Ishikawa (cell line): ENCODE results near the gene MYPN.

Experiments used
- CEBPB ChIP-seq: IDR thresholded peaks from 2 replicates; pipeline ENCODE4 v1.6.1; 2012
- CREB1 ChIP-seq: IDR thresholded peaks from 2 replicates; pipeline ENCODE4 v1.6.1; 2012; ENCODE audit warnings: low read depth
- EGR1 ChIP-seq: IDR thresholded peaks from 2 replicates; pipeline ENCODE4 v1.6.1; 2012
- EP300 ChIP-seq: IDR thresholded peaks from 2 replicates; pipeline ENCODE4 v1.6.1; 2012; ENCODE audit warnings: borderline replicate concordance
- FOXM1 ChIP-seq: IDR thresholded peaks from 2 replicates; pipeline ENCODE4 v1.6.1; 2012; ENCODE audit warnings: low read depth, borderline replicate concordance
- NFIC ChIP-seq: IDR thresholded peaks from 2 replicates; pipeline ENCODE4 v1.6.1; 2012
- RAD21 ChIP-seq: IDR thresholded peaks from 2 replicates; pipeline ENCODE4 v1.6.1; 2012; ENCODE audit warnings: low read depth
- TAF1 ChIP-seq: IDR thresholded peaks from 2 replicates; pipeline ENCODE4 v1.6.1; 2012; ENCODE audit warnings: low read depth, mild to moderate bottlenecking
- TCF12 ChIP-seq: IDR thresholded peaks from 2 replicates; pipeline ENCODE4 v1.6.1; 2012; ENCODE audit warnings: low read depth
- TEAD4 ChIP-seq: IDR thresholded peaks from 2 replicates; pipeline ENCODE4 v1.6.1; 2012
- YY1 ChIP-seq: IDR thresholded peaks from 2 replicates; pipeline ENCODE4 v1.6.1; 2012; ENCODE audit warnings: low read depth
- ZBTB7A ChIP-seq: IDR thresholded peaks from 2 replicates; pipeline ENCODE4 v1.6.1; 2012; ENCODE audit warnings: low read depth
- TF ChIP-seq, protein P1 (sequence below): IDR thresholded peaks from 2 replicates; pipeline ENCODE4 v1.6.1; 2012
- TF ChIP-seq, protein P2 (sequence below): IDR thresholded peaks from 2 replicates; pipeline ENCODE4 v1.6.1; 2012; ENCODE audit warnings: low read depth, mild to moderate bottlenecking
- TF ChIP-seq, protein P3 (sequence below): IDR thresholded peaks from 2 replicates; pipeline ENCODE4 v1.6.1; 2012

MYPN gene

DNA sequence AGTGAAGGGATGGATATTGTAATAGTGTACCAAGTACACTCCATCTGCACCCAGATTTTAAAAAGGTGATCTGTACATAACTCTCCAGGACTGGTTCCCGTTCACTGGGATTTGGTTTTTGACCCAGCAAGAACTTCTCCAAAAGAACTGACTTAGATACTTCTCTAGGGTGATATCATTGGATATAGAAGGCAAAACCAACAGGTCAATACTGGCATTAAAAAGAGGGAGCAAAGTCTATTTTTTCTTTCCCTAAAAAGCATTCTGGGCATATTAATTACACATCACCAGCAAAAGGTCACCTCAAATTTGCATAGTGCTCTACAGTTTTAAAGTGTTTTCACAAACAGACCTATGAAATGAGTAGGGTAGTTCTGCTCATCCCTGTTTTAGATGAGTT lies 3.5 kb downstream of the MYPN start:
- TF ChIP-seq TEAD4: no peak
- TF ChIP-seq TAF1: no peak
- no peak for TF ChIP-seq TCF12
- no peak for TF ChIP-seq FOXM1
- TF ChIP-seq, protein P1, sequence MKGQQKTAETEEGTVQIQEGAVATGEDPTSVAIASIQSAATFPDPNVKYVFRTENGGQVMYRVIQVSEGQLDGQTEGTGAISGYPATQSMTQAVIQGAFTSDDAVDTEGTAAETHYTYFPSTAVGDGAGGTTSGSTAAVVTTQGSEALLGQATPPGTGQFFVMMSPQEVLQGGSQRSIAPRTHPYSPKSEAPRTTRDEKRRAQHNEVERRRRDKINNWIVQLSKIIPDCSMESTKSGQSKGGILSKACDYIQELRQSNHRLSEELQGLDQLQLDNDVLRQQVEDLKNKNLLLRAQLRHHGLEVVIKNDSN: no peak
- TF ChIP-seq YY1: no peak
- no peak for TF ChIP-seq EGR1
- TF ChIP-seq EP300: no peak
- TF ChIP-seq ZBTB7A: no peak
- TF ChIP-seq, protein P2, sequence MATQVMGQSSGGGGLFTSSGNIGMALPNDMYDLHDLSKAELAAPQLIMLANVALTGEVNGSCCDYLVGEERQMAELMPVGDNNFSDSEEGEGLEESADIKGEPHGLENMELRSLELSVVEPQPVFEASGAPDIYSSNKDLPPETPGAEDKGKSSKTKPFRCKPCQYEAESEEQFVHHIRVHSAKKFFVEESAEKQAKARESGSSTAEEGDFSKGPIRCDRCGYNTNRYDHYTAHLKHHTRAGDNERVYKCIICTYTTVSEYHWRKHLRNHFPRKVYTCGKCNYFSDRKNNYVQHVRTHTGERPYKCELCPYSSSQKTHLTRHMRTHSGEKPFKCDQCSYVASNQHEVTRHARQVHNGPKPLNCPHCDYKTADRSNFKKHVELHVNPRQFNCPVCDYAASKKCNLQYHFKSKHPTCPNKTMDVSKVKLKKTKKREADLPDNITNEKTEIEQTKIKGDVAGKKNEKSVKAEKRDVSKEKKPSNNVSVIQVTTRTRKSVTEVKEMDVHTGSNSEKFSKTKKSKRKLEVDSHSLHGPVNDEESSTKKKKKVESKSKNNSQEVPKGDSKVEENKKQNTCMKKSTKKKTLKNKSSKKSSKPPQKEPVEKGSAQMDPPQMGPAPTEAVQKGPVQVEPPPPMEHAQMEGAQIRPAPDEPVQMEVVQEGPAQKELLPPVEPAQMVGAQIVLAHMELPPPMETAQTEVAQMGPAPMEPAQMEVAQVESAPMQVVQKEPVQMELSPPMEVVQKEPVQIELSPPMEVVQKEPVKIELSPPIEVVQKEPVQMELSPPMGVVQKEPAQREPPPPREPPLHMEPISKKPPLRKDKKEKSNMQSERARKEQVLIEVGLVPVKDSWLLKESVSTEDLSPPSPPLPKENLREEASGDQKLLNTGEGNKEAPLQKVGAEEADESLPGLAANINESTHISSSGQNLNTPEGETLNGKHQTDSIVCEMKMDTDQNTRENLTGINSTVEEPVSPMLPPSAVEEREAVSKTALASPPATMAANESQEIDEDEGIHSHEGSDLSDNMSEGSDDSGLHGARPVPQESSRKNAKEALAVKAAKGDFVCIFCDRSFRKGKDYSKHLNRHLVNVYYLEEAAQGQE: no peak
- TF ChIP-seq CREB1: no peak
- TF ChIP-seq, protein P3, sequence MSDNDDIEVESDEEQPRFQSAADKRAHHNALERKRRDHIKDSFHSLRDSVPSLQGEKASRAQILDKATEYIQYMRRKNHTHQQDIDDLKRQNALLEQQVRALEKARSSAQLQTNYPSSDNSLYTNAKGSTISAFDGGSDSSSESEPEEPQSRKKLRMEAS: no peak
- TF ChIP-seq RAD21: no peak
- TF ChIP-seq NFIC: no peak
- TF ChIP-seq CEBPB: no peak

DNA sequence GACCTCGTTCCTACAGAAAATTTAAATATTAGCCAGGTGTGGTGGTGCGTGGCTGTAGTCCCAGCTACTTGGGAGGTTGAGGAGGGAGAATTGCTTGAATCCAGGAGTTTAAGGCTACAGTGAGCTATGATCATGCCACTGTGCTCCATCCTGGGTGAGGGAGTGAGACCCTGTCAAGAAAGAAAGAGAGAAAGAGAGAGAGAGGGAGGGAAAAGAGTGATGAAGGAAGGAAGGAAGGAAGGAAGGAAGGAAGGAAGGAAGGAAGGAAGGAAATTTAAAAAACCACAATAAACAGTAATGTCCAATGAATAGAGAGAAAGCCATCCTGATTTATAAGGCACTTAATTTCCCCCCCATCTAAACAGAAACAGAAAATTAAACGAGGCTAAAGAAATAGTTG lies 9.4 kb downstream of the MYPN start:
- TF ChIP-seq TCF12 (no peak), CREB1 (no peak), EGR1 (no peak), ZBTB7A (no peak), FOXM1 (no peak)
- TF ChIP-seq, protein P1: no peak

DNA sequence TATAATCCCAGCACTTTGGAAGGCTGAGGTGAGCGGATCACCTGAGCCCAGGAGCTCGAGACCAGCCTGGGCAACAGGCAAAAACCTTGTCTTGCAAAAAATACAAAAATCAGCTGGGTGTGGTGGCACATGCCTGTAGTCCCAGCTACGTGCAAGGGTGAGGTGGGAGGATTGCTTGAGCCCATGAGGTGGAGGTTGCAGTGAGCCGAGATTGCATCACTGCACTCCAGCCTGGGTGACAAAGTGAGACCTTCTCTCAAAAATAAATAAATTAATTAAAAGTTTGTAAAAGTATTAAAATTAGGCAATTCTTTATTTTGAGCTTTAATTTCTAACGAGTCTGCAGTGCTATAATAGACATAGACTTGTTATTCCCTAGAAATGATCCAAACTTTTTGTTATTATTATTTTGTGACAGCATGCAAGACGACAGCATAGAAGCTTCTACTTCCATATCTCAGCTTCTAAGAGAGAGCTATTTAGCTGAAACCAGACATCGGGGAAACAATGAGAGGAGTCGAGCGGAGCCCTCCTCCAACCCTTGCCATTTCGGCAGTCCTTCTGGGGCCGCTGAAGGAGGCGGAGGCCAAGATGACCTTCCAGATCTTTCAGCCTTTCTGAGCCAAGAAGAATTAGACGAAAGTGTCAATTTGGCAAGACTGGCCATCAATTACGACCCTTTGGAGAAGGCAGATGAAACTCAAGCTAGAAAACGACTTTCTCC lies 11.9 kb downstream of the MYPN start:
- TF ChIP-seq TAF1: no peak
- TF ChIP-seq, protein P1: no peak
- no peak for TF ChIP-seq EGR1
- TF ChIP-seq NFIC: no peak
- no peak for TF ChIP-seq ZBTB7A
- no peak for TF ChIP-seq YY1
- no peak for TF ChIP-seq RAD21
- TF ChIP-seq CREB1: no peak
- TF ChIP-seq TCF12: no peak
- no peak for TF ChIP-seq EP300
- TF ChIP-seq TEAD4: no peak
- TF ChIP-seq CEBPB: no peak
- no peak for TF ChIP-seq FOXM1
- TF ChIP-seq, protein P2: no peak
- TF ChIP-seq, protein P3: no peak

GRCh38 chr10:68121852-68122251 lies 12.6 kb downstream of the MYPN start:
- no peak for TF ChIP-seq TCF12
- no peak for TF ChIP-seq FOXM1

DNA sequence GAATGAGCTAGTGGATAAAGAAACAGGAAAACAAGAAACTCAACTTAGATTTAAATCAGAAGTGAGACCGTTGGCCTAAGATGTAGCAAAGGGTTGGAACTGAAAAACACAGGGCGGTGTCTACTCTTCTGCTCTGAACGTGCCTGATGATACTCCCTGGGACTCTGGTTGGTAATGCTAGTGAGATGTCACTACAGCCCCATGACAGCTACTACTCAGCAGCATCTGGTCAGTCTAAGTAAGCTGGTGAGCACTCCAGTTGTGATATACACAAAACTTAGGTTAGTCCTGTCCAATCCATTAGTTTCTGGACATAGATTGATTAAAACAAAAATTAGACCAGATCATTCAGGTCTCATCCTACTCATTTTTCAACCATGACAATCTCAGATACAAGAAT lies 15.4 kb downstream of the MYPN start:
- TF ChIP-seq CREB1: no peak
- TF ChIP-seq RAD21: no peak
- TF ChIP-seq, protein P3: no peak
- TF ChIP-seq TEAD4: no peak
- no peak for TF ChIP-seq TCF12

DNA sequence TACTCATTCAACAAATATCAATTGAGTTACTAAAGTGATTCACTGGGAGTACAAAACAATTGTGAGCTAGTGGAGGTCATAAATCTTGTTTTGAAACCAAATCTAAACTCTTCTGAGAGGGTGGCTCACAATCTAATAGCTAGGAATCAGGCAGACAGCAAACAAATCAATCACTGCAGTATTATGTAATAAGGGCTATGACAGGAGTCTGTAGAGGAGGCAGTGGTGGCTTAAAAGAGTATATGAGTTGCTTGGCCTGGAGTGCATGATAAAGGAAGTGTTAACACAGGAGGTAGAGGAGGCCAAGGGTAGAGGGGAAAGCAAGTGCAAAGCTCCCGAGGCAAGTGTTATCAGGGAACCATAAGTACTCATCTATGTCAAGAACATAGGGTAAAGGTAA lies 16.5 kb downstream of the MYPN start:
- TF ChIP-seq CREB1 (no peak), FOXM1 (no peak), EP300 (no peak), TCF12 (no peak), NFIC (no peak), CEBPB (no peak), TEAD4 (no peak), RAD21 (no peak), YY1 (no peak)
- TF ChIP-seq, protein P1: no peak
- TF ChIP-seq, protein P3: no peak
- TF ChIP-seq, protein P2: no peak
